ENCODE data around the gene FOXN4.
A peak's percentile ranks its signal among the peaks of the same experiment; 100 is the strongest.

FOXN4 gene

DNA sequence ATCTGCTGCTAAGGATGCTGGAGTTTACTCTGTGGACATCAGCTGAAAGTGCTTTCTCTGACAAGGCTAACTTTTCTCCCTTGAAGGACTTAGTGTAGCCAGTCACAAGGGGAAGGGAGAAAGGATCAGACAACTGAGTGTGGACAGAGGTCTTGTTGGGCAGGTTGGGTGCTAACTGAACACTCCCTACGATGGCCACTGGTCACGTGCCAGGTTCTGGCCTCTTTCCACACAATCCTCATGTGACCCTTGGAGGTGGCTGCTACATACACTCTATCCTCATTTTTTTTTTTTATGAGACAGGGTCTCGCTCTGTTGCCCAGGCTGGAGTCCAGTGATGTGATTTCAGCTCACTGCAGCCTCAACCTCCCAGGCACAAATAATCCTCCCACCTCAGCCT lies 39.7 kb downstream of the FOXN4 start:
- no peak for TF ChIP-seq CTCF (conservative IDR thresholded peaks at IDR 0.05; ENCODE audit: low read depth, low read length)
- H3K4me3 ChIP-seq (ENCODE audit: low read length) = no peak overlapping the region
- no peak for DNase-seq (ENCODE audit: low read depth)

GRCh38 chr12:109268896-109269295 lies 40.2 kb downstream of the FOXN4 start:
- H3K4me3 ChIP-seq (ENCODE audit: low read length) = no peak overlapping the region
- no peak for TF ChIP-seq CTCF (conservative IDR thresholded peaks at IDR 0.05; ENCODE audit: low read depth, low read length)
- DNase-seq (ENCODE audit: low read depth) = no peak

DNA sequence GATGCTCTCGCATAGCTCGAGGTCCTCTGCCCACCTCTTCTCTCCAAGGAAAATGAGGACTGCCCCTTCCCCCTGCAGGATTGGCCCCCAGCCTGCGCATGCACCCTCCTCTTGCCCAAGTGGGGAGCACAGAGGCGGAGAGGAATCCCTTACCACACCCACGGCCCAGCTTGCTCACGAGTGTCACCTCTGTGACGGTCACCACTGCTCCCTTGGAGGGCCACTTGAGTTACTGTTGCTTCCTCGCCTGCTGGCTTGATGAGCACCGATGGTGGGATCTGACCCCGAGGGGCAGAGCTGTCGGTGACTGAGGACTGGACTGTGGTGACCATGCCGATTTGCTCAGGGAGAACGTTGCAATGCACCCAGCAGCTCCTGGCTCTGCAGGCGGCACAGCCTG lies 41.7 kb downstream of the FOXN4 start:
- TF ChIP-seq CTCF (conservative IDR thresholded peaks at IDR 0.05; ENCODE audit: low read depth, low read length) = no peak
- DNase-seq (ENCODE audit: low read depth) = no peak
- H3K4me3 ChIP-seq (ENCODE audit: low read length) = no peak overlapping the region

GRCh38 chr12:109266106-109266879 lies 42.8 kb downstream of the FOXN4 start:
- TF ChIP-seq CTCF (conservative IDR thresholded peaks at IDR 0.05; ENCODE audit: low read depth, low read length) = no peak
- no peak overlapping the region for H3K4me3 ChIP-seq (ENCODE audit: low read length)
- DNase-seq (ENCODE audit: low read depth) = no peak

GRCh38 chr12:109264943-109265650 lies 44.0 kb downstream of the FOXN4 start:
- no peak for DNase-seq (ENCODE audit: low read depth)
- no peak for TF ChIP-seq CTCF (conservative IDR thresholded peaks at IDR 0.05; ENCODE audit: low read depth, low read length)
- H3K4me3 ChIP-seq (ENCODE audit: low read length) = no peak overlapping the region

- TF ChIP-seq CTCF (conservative IDR thresholded peaks at IDR 0.05; ENCODE audit: low read depth, low read length) = peak; percentile 83
- DNase-seq (ENCODE audit: low read depth) = no peak
- H3K4me3 ChIP-seq (ENCODE audit: low read length) = no peak overlapping the region
These were observed 44.8 kb downstream of the FOXN4 start for GRCh38 chr12:109264095-109264942.
